Endodermal cell (in vitro differentiated cells): Measurements from ENCODE around the gene SELENOM. TPM values are rescaled to one million over a fixed set of nuclear protein-coding genes. Genes with fewer than 3 reads are reported as not detected.
"Not testable (repeated sequence)": the region's sequence is repeated elsewhere in the genome, so short reads cannot be mapped to it uniquely, and the experiment has no call there.

Source experiments
- DNase-seq: peaks from one replicate; pipeline ENCODE4 v3.0.0-alpha.2; 2017
- H3K27ac ChIP-seq: 2 replicates; pipeline ENCODE4 v1.5.1; 2013; ENCODE audit warnings: mild to moderate bottlenecking, low read depth, low read length, moderate library complexity
- H3K27me3 ChIP-seq: 2 replicates; pipeline ENCODE4 v1.6.1; 2013; ENCODE audit warnings: mild to moderate bottlenecking, low read length, moderate library complexity; ENCODE audit not compliant: insufficient read depth, control insufficient read depth, poor library complexity, severe bottlenecking
- H3K36me3 ChIP-seq: 2 replicates; pipeline ENCODE4 v1.7.0; 2013; ENCODE audit warnings: mild to moderate bottlenecking, low read length, moderate library complexity; ENCODE audit not compliant: control insufficient read depth, insufficient read depth
- H3K4me1 ChIP-seq: one replicate; pipeline ENCODE4 v1.7.0; 2013; ENCODE audit warnings: low read length; ENCODE audit not compliant: control insufficient read depth, insufficient read depth
- H3K4me3 ChIP-seq: 2 replicates; pipeline ENCODE4 v1.5.1; 2013; ENCODE audit warnings: mild to moderate bottlenecking, low read length, moderate library complexity
- H3K9ac ChIP-seq: 2 replicates; pipeline ENCODE4 v1.6.1; 2013; ENCODE audit warnings: mild to moderate bottlenecking, low read length, moderate library complexity; ENCODE audit not compliant: poor library complexity, severe bottlenecking; ENCODE audit errors: extremely low read depth
- H3K9me3 ChIP-seq: 2 replicates; pipeline ENCODE4 v1.6.1; 2013; ENCODE audit warnings: mild to moderate bottlenecking, low read length, moderate library complexity; ENCODE audit not compliant: control insufficient read depth
- H3K27ac Mint-ChIP-seq: 2 replicates; pipeline ENCODE4 v1.8.0; 2020; ENCODE audit warnings: mixed read lengths
- H3K27me3 Mint-ChIP-seq: 2 replicates; pipeline ENCODE4 v1.8.0; 2021; ENCODE audit warnings: mild to moderate bottlenecking, mixed read lengths; ENCODE audit not compliant: insufficient read depth
- H3K36me3 Mint-ChIP-seq: 2 replicates; pipeline ENCODE4 v1.8.0; 2020; ENCODE audit warnings: low read depth, mixed read lengths
- H3K4me1 Mint-ChIP-seq: 2 replicates; pipeline ENCODE4 v1.8.0; 2020; ENCODE audit warnings: mixed read lengths
- H3K4me3 Mint-ChIP-seq: 2 replicates; pipeline ENCODE4 v1.8.0; 2020; ENCODE audit warnings: mild to moderate bottlenecking, moderate library complexity, mixed read lengths
- H3K9me3 Mint-ChIP-seq: 2 replicates; pipeline ENCODE4 v1.8.0; 2020; ENCODE audit warnings: mild to moderate bottlenecking, mixed read lengths
- CTCF ChIP-seq: fragments of 200-600 bp; sonication (generic); conservative IDR thresholded peaks from 2 replicates; pipeline ENCODE4 v1.5.0; 2021; ENCODE audit warnings: antibody characterized with exemption, mild to moderate bottlenecking
- WGBS, 2 experiments: methylation state at CpG; one replicate each; pipeline versions ENCODE4 v1.1.5 to v1.1.7; 2013; ENCODE audit warnings: missing lambda C conversion rate in 2 of 2, mixed read lengths in 1 of 2; ENCODE audit not compliant: insufficient coverage in 1 of 2, insufficient read length in 1 of 2; 5-methylcytosine and 5-hydroxymethylcytosine counted together
- total RNA-seq, 2 donors: library from RNA; stranded (reverse); fragmentation: NEBNext Ultra II Directional in 1 of 2; extraction: Animal tissue kit (Norgen Biotek cat#: 25700) in 1 of 2; gene quantifications; 2 replicates in 1 of 2; 3 replicates in 1 of 2; pipeline ENCODE4 v1.2.1, GENCODE V29; 2021

Gene SELENOM
- total RNA-seq, 2 donors from 2014 or later = 8.0 to 10.4 TPM

- Histone ChIP-seq H3K9me3 (no peaks in the 10 kb centered on the region), H3K9ac (no peak overlapping the region), H3K36me3 (no peaks in the 10 kb centered on the region), H3K4me3 (no peak overlapping the region), H3K27ac (no peak overlapping the region), H3K27me3 (no peaks in the 10 kb centered on the region), H3K4me1 (no peaks in the 10 kb centered on the region)
- no peaks in the 10 kb centered on the region for H3K9me3 Mint-ChIP-seq
- H3K27me3 Mint-ChIP-seq = peaks cover 11% of the 10 kb centered on the region
- no peak for TF ChIP-seq CTCF
- DNase-seq = peak; percentile 47
- H3K36me3 Mint-ChIP-seq = no peaks in the 10 kb centered on the region
- WGBS, 2 experiments = 76% methylated on average over 5 of the region's 5 CpGs; no CpG with 5 or more reads in 1 of the 2 experiments
- H3K4me3 Mint-ChIP-seq = no peak overlapping the region
- no peaks in the 10 kb centered on the region for H3K4me1 Mint-ChIP-seq
- H3K27ac Mint-ChIP-seq = no peak overlapping the region
Measured at GRCh38 chr22:31120230-31120629, 12.9 kb upstream of the SELENOM start.

DNA sequence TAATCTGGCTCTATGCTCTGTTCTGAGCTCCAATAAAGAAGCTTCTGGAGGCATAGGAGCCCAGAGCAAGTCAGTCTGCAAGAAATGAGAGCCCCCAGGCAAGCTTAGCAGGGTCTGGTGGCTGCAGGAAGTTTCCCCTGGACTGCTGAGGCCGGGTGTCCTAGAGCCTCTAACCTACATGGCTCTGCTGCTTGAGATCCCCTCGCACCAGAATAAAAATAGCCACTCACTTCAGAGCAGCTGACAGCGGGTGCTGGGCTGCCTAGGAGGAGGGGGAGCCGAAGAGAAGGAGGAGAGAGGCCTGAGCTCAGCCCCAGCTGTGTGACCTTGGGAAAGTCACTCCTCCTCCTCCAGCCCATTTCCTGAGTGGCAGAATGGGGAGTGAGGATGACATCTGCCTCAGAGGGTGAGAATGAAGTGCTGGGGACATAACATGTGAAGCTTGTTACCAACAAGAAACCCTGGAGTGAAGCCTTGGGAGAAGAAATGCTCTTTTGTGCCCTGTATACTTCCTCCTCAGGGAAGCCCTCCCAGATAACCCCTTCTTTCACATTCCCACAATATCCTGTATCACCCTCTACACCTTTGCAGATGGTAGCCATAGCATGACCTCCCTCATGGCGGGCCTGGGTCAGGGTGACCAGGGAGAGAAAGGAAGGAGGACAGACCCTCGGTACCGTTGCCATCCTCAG is 11.8 kb upstream of the SELENOM start:
- Mint-ChIP-seq H3K4me3 (no peak overlapping the region), H3K27ac (no peak overlapping the region), H3K4me1 (no peaks in the 10 kb centered on the region), H3K27me3 (peaks cover 10% of the 10 kb centered on the region), H3K36me3 (no peaks in the 10 kb centered on the region), H3K9me3 (no peaks in the 10 kb centered on the region)
- Histone ChIP-seq H3K4me3 (no peak overlapping the region), H3K9ac (no peak overlapping the region), H3K27me3 (no peaks in the 10 kb centered on the region), H3K27ac (no peak overlapping the region), H3K9me3 (no peaks in the 10 kb centered on the region), H3K4me1 (no peaks in the 10 kb centered on the region), H3K36me3 (no peaks in the 10 kb centered on the region)
- WGBS, 2 experiments = 49 to 86% methylated on average over 3 to 7 of the region's 7 CpGs
- no peak for TF ChIP-seq CTCF
- DNase-seq = no peak

DNA sequence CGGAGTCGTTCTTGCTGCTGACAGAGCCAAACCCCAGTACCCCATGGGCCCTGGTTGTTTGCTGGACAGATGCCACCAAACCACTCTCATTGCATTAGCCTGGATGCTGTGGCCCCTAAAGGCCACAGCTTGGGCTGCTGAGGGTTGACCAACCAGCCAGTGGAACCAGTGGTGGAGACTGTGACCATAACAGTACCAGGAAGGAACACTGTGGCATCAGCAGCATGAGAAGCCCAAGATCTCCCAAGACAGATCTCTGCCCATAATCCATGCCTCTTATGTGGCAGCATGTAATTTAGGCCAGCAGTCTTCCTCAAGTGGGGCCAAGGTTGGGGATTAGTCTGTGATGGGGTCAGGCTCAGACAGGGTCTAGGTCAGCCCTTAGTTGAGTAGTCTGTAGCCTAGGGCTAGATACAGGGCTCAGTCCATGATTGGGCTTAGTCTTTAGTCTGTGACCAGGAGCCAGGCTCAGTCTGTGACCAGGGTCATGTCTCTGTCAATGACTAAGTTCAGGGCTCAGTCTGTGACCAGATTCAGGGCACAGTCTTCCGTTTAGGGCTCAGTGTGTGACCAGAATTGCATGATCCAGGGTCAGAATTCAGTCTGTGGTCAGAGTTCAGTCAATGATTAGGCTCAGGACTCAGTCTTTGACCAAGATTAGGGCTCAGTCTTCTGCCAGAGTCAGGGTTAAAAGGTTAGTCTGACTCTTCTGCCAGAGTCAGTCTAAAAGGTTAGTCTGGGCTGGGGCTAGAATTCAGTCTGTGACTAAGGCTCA is 10.9 kb upstream of the SELENOM start:
- H3K4me1 Mint-ChIP-seq = no peaks in the 10 kb centered on the region
- Histone ChIP-seq H3K9ac (no peak overlapping the region), H3K4me1 (no peaks in the 10 kb centered on the region), H3K4me3 (no peak overlapping the region), H3K36me3 (no peaks in the 10 kb centered on the region), H3K9me3 (no peaks in the 10 kb centered on the region), H3K27ac (no peak overlapping the region), H3K27me3 (no peaks in the 10 kb centered on the region)
- no peaks in the 10 kb centered on the region for H3K36me3 Mint-ChIP-seq
- no peak for TF ChIP-seq CTCF
- 91 to 100% methylated on average over 1 to 3 of the region's 3 CpGs for WGBS, 2 experiments
- peaks cover 5% of the 10 kb centered on the region for H3K27me3 Mint-ChIP-seq
- no peak overlapping the region for H3K27ac Mint-ChIP-seq
- DNase-seq = no peak
- no peak overlapping the region for H3K4me3 Mint-ChIP-seq
- no peaks in the 10 kb centered on the region for H3K9me3 Mint-ChIP-seq

DNA sequence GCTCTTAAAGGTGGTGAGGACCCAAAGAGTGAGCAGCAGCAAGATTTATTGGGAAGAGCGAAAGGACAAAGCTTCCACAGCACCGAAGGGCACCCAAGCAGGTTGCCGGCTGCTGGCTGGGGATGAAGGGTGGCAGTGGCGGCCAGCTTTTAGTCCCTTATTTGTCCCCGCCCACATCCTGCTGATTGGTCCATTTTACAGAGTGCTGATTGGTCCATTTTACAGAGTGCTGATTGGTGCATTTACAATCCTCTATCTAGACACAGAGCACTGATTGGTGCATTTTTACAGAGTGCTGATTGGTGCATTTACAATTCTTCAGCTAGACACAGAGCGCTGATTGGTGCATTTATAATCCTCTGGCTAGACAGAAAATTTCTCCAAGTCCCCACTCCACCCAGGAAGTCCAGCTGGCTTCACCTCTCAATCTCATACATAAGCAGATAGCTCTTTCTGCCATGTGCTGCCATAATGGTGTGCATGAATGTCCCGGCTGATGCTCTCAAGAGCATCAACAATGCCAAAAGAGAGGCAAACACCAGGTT is 5.3 kb upstream of the SELENOM start:
- not testable (repeated sequence) for H3K36me3 Mint-ChIP-seq, H3K27me3 Mint-ChIP-seq, H3K9me3 ChIP-seq, DNase-seq, H3K4me1 ChIP-seq, H3K4me3 Mint-ChIP-seq, H3K4me1 Mint-ChIP-seq, H3K4me3 ChIP-seq, H3K27ac ChIP-seq, H3K9ac ChIP-seq, H3K27ac Mint-ChIP-seq, H3K36me3 ChIP-seq, H3K9me3 Mint-ChIP-seq, H3K27me3 ChIP-seq
- 85 to 88% methylated on average over 4 to 7 of the region's 7 CpGs for WGBS, 2 experiments
